Measurements from ENCODE around the gene ARHGAP4. TPM values are rescaled to one million over a fixed set of nuclear protein-coding genes. Genes with fewer than 3 reads are reported as not detected.

ARHGAP4 gene
- total and polyA plus RNA-seq, 10 of the 15 experiments (the other 5 are each of a cell fraction or from before 2014, with no cell fraction given) = 0.71 to 120 (median 44.3) TPM

DNA sequence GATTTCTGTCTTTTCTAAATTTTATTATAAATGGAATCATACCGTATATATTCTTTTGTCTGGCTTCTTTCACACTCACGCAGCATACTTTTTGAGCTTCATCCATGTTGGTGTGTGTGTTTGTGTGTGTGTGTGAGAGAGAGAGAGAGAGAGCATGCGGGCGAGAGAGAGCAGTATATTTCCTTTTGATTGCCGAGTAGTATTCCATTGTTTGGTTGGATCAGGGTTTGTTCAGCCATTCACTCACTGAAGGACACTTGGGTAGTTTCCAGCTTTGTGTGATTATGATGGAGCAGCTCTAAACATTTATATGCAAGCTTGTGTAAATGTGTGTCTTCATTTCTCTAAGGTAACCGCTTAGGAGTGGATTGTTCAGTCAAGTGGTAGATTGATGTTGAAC is 36.9 kb downstream of the ARHGAP4 start:
- no peak for ATAC-seq
- H3K4me2 ChIP-seq (ENCODE audit: control insufficient read depth, insufficient read depth) = no peak overlapping the region
- no peak overlapping the region for H3K9ac ChIP-seq (ENCODE audit: control insufficient read depth, insufficient read depth, low read length)
- ChIA-PET POLR2A (interaction anchor here (1.2 kb wide), 1 partner anchor 11 kb away, joined by 3 read pairs; no protein-coding TSS in a partner anchor), CTCF (interaction anchor here (1.0 kb wide), 1 partner anchor 11 kb away, joined by 3 read pairs; no protein-coding TSS in a partner anchor), SMC1A (ENCODE audit: uncharacterized antibody, unreplicated experiment) (interaction anchor here (1.0 kb wide), 1 partner anchor 34 kb away, joined by 3 read pairs; no protein-coding TSS in a partner anchor), RAD21 (ENCODE audit: unreplicated experiment) (no interaction called here)
- FAIRE-seq = no peak
- intact Hi-C loops (cut with micrococcal nuclease; ENCODE audit: unreplicated experiment) (no loop called here), in situ Hi-C loops (cut with MboI) (no loop called here)
- H3K9me3 ChIP-seq (replicated peaks; ENCODE audit: control insufficient read depth, insufficient read depth, low read length) = no peaks in the 10 kb centered on the region
- BruUV-seq (replicated peaks) = no TSS peak
- TF ChIP-seq, protein P1, sequence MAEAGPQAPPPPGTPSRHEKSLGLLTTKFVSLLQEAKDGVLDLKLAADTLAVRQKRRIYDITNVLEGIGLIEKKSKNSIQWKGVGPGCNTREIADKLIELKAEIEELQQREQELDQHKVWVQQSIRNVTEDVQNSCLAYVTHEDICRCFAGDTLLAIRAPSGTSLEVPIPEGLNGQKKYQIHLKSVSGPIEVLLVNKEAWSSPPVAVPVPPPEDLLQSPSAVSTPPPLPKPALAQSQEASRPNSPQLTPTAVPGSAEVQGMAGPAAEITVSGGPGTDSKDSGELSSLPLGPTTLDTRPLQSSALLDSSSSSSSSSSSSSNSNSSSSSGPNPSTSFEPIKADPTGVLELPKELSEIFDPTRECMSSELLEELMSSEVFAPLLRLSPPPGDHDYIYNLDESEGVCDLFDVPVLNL (IDR thresholded peaks at IDR 0.05; ENCODE audit: low read depth, low read length) = no peak
- TF ChIP-seq RBBP5 (conservative IDR thresholded peaks at IDR 0.05) = no peak
- TF ChIP-seq NFYB (IDR thresholded peaks at IDR 0.05; ENCODE audit: insufficient read depth, low read depth, low read length) = no peak
- TF ChIP-seq, protein P2, sequence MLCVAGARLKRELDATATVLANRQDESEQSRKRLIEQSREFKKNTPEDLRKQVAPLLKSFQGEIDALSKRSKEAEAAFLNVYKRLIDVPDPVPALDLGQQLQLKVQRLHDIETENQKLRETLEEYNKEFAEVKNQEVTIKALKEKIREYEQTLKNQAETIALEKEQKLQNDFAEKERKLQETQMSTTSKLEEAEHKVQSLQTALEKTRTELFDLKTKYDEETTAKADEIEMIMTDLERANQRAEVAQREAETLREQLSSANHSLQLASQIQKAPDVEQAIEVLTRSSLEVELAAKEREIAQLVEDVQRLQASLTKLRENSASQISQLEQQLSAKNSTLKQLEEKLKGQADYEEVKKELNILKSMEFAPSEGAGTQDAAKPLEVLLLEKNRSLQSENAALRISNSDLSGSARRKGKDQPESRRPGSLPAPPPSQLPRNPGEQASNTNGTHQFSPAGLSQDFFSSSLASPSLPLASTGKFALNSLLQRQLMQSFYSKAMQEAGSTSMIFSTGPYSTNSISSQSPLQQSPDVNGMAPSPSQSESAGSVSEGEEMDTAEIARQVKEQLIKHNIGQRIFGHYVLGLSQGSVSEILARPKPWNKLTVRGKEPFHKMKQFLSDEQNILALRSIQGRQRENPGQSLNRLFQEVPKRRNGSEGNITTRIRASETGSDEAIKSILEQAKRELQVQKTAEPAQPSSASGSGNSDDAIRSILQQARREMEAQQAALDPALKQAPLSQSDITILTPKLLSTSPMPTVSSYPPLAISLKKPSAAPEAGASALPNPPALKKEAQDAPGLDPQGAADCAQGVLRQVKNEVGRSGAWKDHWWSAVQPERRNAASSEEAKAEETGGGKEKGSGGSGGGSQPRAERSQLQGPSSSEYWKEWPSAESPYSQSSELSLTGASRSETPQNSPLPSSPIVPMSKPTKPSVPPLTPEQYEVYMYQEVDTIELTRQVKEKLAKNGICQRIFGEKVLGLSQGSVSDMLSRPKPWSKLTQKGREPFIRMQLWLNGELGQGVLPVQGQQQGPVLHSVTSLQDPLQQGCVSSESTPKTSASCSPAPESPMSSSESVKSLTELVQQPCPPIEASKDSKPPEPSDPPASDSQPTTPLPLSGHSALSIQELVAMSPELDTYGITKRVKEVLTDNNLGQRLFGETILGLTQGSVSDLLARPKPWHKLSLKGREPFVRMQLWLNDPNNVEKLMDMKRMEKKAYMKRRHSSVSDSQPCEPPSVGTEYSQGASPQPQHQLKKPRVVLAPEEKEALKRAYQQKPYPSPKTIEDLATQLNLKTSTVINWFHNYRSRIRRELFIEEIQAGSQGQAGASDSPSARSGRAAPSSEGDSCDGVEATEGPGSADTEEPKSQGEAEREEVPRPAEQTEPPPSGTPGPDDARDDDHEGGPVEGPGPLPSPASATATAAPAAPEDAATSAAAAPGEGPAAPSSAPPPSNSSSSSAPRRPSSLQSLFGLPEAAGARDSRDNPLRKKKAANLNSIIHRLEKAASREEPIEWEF (IDR thresholded peaks at IDR 0.05; ENCODE audit: insufficient replicate concordance, low read depth, low read length) = no peak
- TF ChIP-seq RAD21 (IDR thresholded peaks at IDR 0.05; ENCODE audit: insufficient read depth, low read depth, low read length) = no peak
- no peak for TF ChIP-seq EED (IDR thresholded peaks at IDR 0.05; ENCODE audit: low read depth)
- TF ChIP-seq RFX5 (IDR thresholded peaks at IDR 0.05; ENCODE audit: low read depth, low read length) = no peak
- TF ChIP-seq PML (IDR thresholded peaks at IDR 0.05; ENCODE audit: low read length) = no peak
- TF ChIP-seq KDM1A (IDR thresholded peaks at IDR 0.05; ENCODE audit: borderline replicate concordance) = no peak
- no peak for TF ChIP-seq RCOR1 (conservative IDR thresholded peaks at IDR 0.05; ENCODE audit: low read depth, low read length)
- no peak for TF ChIP-seq SUPT20H (IDR thresholded peaks at IDR 0.05; ENCODE audit: borderline replicate concordance, control insufficient read depth, low read depth, low read length)
- TF ChIP-seq, protein P3, sequence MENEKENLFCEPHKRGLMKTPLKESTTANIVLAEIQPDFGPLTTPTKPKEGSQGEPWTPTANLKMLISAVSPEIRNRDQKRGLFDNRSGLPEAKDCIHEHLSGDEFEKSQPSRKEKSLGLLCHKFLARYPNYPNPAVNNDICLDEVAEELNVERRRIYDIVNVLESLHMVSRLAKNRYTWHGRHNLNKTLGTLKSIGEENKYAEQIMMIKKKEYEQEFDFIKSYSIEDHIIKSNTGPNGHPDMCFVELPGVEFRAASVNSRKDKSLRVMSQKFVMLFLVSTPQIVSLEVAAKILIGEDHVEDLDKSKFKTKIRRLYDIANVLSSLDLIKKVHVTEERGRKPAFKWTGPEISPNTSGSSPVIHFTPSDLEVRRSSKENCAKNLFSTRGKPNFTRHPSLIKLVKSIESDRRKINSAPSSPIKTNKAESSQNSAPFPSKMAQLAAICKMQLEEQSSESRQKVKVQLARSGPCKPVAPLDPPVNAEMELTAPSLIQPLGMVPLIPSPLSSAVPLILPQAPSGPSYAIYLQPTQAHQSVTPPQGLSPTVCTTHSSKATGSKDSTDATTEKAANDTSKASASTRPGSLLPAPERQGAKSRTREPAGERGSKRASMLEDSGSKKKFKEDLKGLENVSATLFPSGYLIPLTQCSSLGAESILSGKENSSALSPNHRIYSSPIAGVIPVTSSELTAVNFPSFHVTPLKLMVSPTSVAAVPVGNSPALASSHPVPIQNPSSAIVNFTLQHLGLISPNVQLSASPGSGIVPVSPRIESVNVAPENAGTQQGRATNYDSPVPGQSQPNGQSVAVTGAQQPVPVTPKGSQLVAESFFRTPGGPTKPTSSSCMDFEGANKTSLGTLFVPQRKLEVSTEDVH (IDR thresholded peaks at IDR 0.05; ENCODE audit: low read depth, partially characterized antibody) = no peak
- no peak overlapping the region for H3K27ac ChIP-seq (ENCODE audit: control insufficient read depth, insufficient read depth)
- peaks cover 0 to 2% of the 10 kb centered on the region in 2 experiments; a peak in 3 of 4 replicates for H3K27me3 ChIP-seq (replicated peaks in 1 of 2; ENCODE audit: control insufficient read depth in 2 of 2, insufficient read depth in 2 of 2, low read length in 1 of 2)
- H3K4me3 ChIP-seq = no peak overlapping the region
- no peaks in the 10 kb centered on the region for H4K20me1 ChIP-seq (ENCODE audit: control insufficient read depth, insufficient read depth)
- no peak for DNase-seq (ENCODE audit: low read depth, low spot score)
- H2AFZ ChIP-seq (ENCODE audit: control insufficient read depth, low read depth, low read length) = no peak overlapping the region
- WGBS (ENCODE audit: insufficient coverage, insufficient replicate concordance, low lambda C conversion rate, missing lambda C conversion rate) = 71% methylated on average over 6 of the region's 6 CpGs
- H3K36me3 ChIP-seq (ENCODE audit: control insufficient read depth in 2 of 2, insufficient read depth in 2 of 2, low read length in 1 of 2) = no peaks in the 10 kb centered on the region
- no peaks in the 10 kb centered on the region for H3K79me2 ChIP-seq (ENCODE audit: control insufficient read depth, insufficient read depth, low read length)
- H3K4me1 ChIP-seq (ENCODE audit: control insufficient read depth, insufficient read depth, low read length) = no peaks in the 10 kb centered on the region

Data from GM12878 (cell line).